Erythroblast (primary cell): ENCODE data around the gene ZNF8.

ENCODE experiments used
- GATA1 ChIP-seq: IDR thresholded peaks from 2 replicates; pipeline ENCODE4 v1.6.1; 2011; ENCODE audit warnings: low read depth, mild to moderate bottlenecking, control low read depth, low read length, moderate library complexity
- POLR2A ChIP-seq: IDR thresholded peaks from 2 replicates; pipeline ENCODE4 v1.6.1; 2011; ENCODE audit warnings: mild to moderate bottlenecking, low read length

DNA sequence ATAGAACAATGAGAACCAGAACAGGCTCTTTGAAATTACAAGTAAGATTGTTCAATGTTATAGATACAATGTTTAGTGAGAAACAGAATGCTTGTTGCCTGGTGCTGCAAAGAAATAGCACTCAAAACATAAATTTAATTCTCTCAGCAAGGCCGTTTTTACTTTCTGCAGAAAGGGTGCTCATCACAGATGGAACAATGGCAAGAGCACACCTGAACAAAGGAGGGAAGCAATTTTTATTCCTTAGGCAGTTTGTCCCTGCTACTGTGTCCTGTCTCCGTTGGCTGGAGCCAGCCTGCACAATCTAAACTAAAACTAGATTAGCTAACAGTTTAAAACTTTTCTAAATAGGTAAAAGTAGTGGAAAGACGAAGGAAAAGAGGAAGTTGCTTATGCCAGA is 10.4 kb upstream of the ZNF8 start:
- TF ChIP-seq POLR2A (no peak), GATA1 (no peak)
